ENCODE results near the gene CEP41. TPM values are rescaled to one million over a fixed set of nuclear protein-coding genes. Genes with fewer than 3 reads are reported as not detected.

Gene CEP41
- total RNA-seq, 4 donors from 2014 or later: 1.5 to 22.3 (median 8.3) TPM

GRCh38 chr7:130410868-130411541 is 29.8 kb downstream of the CEP41 start:
- no peak for DNase-seq
- intact Hi-C loops (cut with DNase I; ENCODE audit: low total_unique reads): no loop called here
- H3K4me1 ChIP-seq: no peaks in the 10 kb centered on the region
- H3K9me3 ChIP-seq: no peaks in the 10 kb centered on the region
- TF ChIP-seq POLR2A (IDR thresholded peaks at IDR 0.05): no peak
- TF ChIP-seq CTCF (IDR thresholded peaks at IDR 0.05): no peak
- H3K27ac ChIP-seq: no peak overlapping the region
- no peaks in the 10 kb centered on the region for H3K36me3 ChIP-seq
- no peak overlapping the region for H3K4me3 ChIP-seq
- H3K27me3 ChIP-seq: no peaks in the 10 kb centered on the region

- Histone ChIP-seq H3K27me3 (no peaks in the 10 kb centered on the region), H3K4me3 (no peak overlapping the region), H3K27ac (no peak overlapping the region), H3K4me1 (no peaks in the 10 kb centered on the region), H3K36me3 (no peaks in the 10 kb centered on the region), H3K9me3 (no peaks in the 10 kb centered on the region)
- TF ChIP-seq CTCF (IDR thresholded peaks at IDR 0.05) (no peak), POLR2A (IDR thresholded peaks at IDR 0.05) (no peak)
- DNase-seq: no peak
- intact Hi-C loops (cut with DNase I; ENCODE audit: low total_unique reads): no loop called here
These were observed 31.1 kb downstream of the CEP41 start for GRCh38 chr7:130409712-130410072.

- Histone ChIP-seq H3K27me3 (no peaks in the 10 kb centered on the region), H3K36me3 (no peaks in the 10 kb centered on the region), H3K4me1 (no peaks in the 10 kb centered on the region), H3K4me3 (no peak overlapping the region), H3K27ac (no peak overlapping the region), H3K9me3 (no peaks in the 10 kb centered on the region)
- no peak for TF ChIP-seq POLR2A (IDR thresholded peaks at IDR 0.05)
- TF ChIP-seq CTCF (IDR thresholded peaks at IDR 0.05): no peak
- intact Hi-C loops (cut with DNase I; ENCODE audit: low total_unique reads): no loop called here
- DNase-seq: no peak
These were observed 31.6 kb downstream of the CEP41 start for GRCh38 chr7:130409067-130409711.

- intact Hi-C loops (cut with DNase I; ENCODE audit: low total_unique reads): no loop called here
- no peak for DNase-seq
- Histone ChIP-seq H3K4me1 (no peaks in the 10 kb centered on the region), H3K27ac (no peak overlapping the region), H3K4me3 (no peak overlapping the region), H3K27me3 (no peaks in the 10 kb centered on the region), H3K36me3 (no peaks in the 10 kb centered on the region), H3K9me3 (no peaks in the 10 kb centered on the region)
- TF ChIP-seq CTCF (IDR thresholded peaks at IDR 0.05) (no peak), POLR2A (IDR thresholded peaks at IDR 0.05) (no peak)
These were observed 35.8 kb downstream of the CEP41 start for GRCh38 chr7:130405003-130405402.

GRCh38 chr7:130401578-130401977 is 39.2 kb downstream of the CEP41 start:
- TF ChIP-seq CTCF (IDR thresholded peaks at IDR 0.05) (no peak), POLR2A (IDR thresholded peaks at IDR 0.05) (no peak)
- intact Hi-C loops (cut with DNase I; ENCODE audit: low total_unique reads): no loop called here
- H3K4me3 ChIP-seq: no peak overlapping the region
- no peaks in the 10 kb centered on the region for H3K9me3 ChIP-seq
- no peaks in the 10 kb centered on the region for H3K36me3 ChIP-seq
- H3K27ac ChIP-seq: no peak overlapping the region
- no peaks in the 10 kb centered on the region for H3K4me1 ChIP-seq
- H3K27me3 ChIP-seq: no peaks in the 10 kb centered on the region
- DNase-seq: no peak

Data from uterus (tissue), 4 donors.